Progenitor cell of endocrine pancreas (in vitro differentiated cells): ENCODE data around the gene PRM1. TPM values are rescaled to one million over a fixed set of nuclear protein-coding genes. Genes with fewer than 3 reads are reported as not detected.
A peak's percentile ranks its signal among the peaks of the same experiment; 100 is the strongest.

Experiments
- DNase-seq: peaks from one replicate; pipeline ENCODE4 v3.0.0; 2021; ENCODE audit warnings: low spot score; ENCODE audit not compliant: unreplicated experiment
- H3K27ac Mint-ChIP-seq: 2 replicates; pipeline ENCODE4 v1.8.0; 2021; ENCODE audit warnings: mild to moderate bottlenecking, moderate library complexity, mixed read lengths
- H3K27me3 Mint-ChIP-seq: 2 replicates; pipeline ENCODE4 v1.8.0; 2021; ENCODE audit warnings: mixed read lengths
- H3K36me3 Mint-ChIP-seq: 2 replicates; pipeline ENCODE4 v1.8.0; 2022; ENCODE audit warnings: mixed read lengths; ENCODE audit not compliant: insufficient read depth
- H3K4me1 Mint-ChIP-seq: 2 replicates; pipeline ENCODE4 v1.8.0; 2021; ENCODE audit warnings: low read depth, mixed read lengths
- H3K4me3 Mint-ChIP-seq: 2 replicates; pipeline ENCODE4 v1.8.0; 2021; ENCODE audit warnings: low read depth, mild to moderate bottlenecking, moderate library complexity, mixed read lengths
- H3K9me3 Mint-ChIP-seq: 2 replicates; pipeline ENCODE4 v1.8.0; 2021; ENCODE audit warnings: low read depth, mixed read lengths
- CTCF ChIP-seq: fragments of 200-600 bp; sonication (generic); IDR thresholded peaks from one replicate; pipeline ENCODE4 v1.5.0; 2021; ENCODE audit warnings: antibody characterized with exemption, mild to moderate bottlenecking; ENCODE audit not compliant: unreplicated experiment
- total RNA-seq: library from RNA; stranded (reverse); gene quantifications from 2 replicates; pipeline ENCODE4 v1.2.1, GENCODE V29; 2021

PRM1 gene
- total RNA-seq, 1 donor from 2014 or later: not detected

DNA sequence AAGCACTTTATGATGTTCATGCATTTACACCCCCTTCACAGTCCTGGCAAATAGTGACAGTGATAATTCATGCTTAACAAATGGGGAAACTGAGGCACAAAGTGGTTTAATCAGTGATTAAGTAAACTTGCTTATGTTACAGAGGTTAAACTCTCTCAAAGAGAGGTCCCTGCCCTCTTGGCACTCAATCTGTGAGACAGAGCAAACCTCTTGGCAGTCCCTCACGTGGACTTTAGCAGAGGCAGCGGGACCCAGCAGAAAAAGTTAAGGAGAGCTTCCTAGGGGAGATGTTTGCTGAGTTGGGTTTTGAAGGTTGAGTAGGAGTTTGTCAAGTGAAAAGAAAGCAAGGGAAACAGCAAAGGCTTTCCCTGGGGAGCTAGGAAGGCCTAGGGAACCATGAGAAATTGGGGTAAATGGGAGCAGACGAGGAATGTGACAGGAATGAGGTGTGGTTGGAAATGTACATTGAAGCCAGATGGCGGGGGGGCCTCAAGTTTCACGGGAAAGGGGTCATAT is 35.9 kb downstream of the PRM1 start:
- no peaks in the 10 kb centered on the region for H3K9me3 Mint-ChIP-seq
- DNase-seq: no peak
- no peak for TF ChIP-seq CTCF
- H3K4me3 Mint-ChIP-seq: no peak overlapping the region
- peaks cover 3% of the 10 kb centered on the region for H3K27me3 Mint-ChIP-seq
- peaks cover 3% of the 10 kb centered on the region for H3K4me1 Mint-ChIP-seq
- H3K27ac Mint-ChIP-seq: peak overlapping the region; percentile 73
- H3K36me3 Mint-ChIP-seq: no peaks in the 10 kb centered on the region

GRCh38 chr16:11242658-11243057 is 38.5 kb downstream of the PRM1 start:
- H3K9me3 Mint-ChIP-seq: no peaks in the 10 kb centered on the region
- no peak for TF ChIP-seq CTCF
- DNase-seq: no peak
- H3K36me3 Mint-ChIP-seq: no peaks in the 10 kb centered on the region
- no peak overlapping the region for H3K27ac Mint-ChIP-seq
- peaks cover 3% of the 10 kb centered on the region for H3K27me3 Mint-ChIP-seq
- H3K4me1 Mint-ChIP-seq: peaks cover 3% of the 10 kb centered on the region
- no peak overlapping the region for H3K4me3 Mint-ChIP-seq

GRCh38 chr16:11241480-11242204 is 39.5 kb downstream of the PRM1 start:
- Mint-ChIP-seq H3K36me3 (no peaks in the 10 kb centered on the region), H3K9me3 (no peaks in the 10 kb centered on the region), H3K27me3 (peaks cover 3% of the 10 kb centered on the region), H3K4me1 (peaks cover 3% of the 10 kb centered on the region), H3K4me3 (no peak overlapping the region), H3K27ac (no peak overlapping the region)
- no peak for DNase-seq
- no peak for TF ChIP-seq CTCF

GRCh38 chr16:11240636-11241473 is 40.3 kb downstream of the PRM1 start:
- TF ChIP-seq CTCF: no peak
- peaks cover 3% of the 10 kb centered on the region for H3K27me3 Mint-ChIP-seq
- H3K9me3 Mint-ChIP-seq: no peaks in the 10 kb centered on the region
- H3K36me3 Mint-ChIP-seq: no peaks in the 10 kb centered on the region
- no peak overlapping the region for H3K4me3 Mint-ChIP-seq
- peaks cover 3% of the 10 kb centered on the region for H3K4me1 Mint-ChIP-seq
- no peak overlapping the region for H3K27ac Mint-ChIP-seq
- DNase-seq: no peak
